OCI-LY3 (cell line): Measurements from ENCODE around the gene FBXW7.

Experiments
- CTCF ChIP-seq: fragments of 200-600, 300-600 bp; sonication (generic); IDR thresholded peaks from 2 replicates; pipeline ENCODE4 v1.5.1; 2014; ENCODE audit warnings: antibody characterized with exemption, low read length, low read depth
- EZH2phosphoT487 ChIP-seq: fragments of 200-600 bp; shearing (Covaris generic); IDR thresholded peaks from 2 replicates; pipeline ENCODE4 v1.6.1; 2018; ENCODE audit warnings: antibody characterized with exemption, mixed run types, low read depth

GRCh38 chr4:152565333-152565732 is 29.4 kb upstream of the FBXW7 start:
- TF ChIP-seq CTCF (no peak), EZH2phosphoT487 (no peak)
